HG03045 (cell line): ENCODE results near the gene CHD9.

ENCODE experiments used
- ATAC-seq: cut with Tn5 transposase; IDR thresholded peaks from one replicate; pipeline ENCODE4 v1.9.1; 2021; ENCODE audit warnings: mild to moderate bottlenecking, moderate library complexity; ENCODE audit not compliant: unreplicated experiment

Gene CHD9

DNA sequence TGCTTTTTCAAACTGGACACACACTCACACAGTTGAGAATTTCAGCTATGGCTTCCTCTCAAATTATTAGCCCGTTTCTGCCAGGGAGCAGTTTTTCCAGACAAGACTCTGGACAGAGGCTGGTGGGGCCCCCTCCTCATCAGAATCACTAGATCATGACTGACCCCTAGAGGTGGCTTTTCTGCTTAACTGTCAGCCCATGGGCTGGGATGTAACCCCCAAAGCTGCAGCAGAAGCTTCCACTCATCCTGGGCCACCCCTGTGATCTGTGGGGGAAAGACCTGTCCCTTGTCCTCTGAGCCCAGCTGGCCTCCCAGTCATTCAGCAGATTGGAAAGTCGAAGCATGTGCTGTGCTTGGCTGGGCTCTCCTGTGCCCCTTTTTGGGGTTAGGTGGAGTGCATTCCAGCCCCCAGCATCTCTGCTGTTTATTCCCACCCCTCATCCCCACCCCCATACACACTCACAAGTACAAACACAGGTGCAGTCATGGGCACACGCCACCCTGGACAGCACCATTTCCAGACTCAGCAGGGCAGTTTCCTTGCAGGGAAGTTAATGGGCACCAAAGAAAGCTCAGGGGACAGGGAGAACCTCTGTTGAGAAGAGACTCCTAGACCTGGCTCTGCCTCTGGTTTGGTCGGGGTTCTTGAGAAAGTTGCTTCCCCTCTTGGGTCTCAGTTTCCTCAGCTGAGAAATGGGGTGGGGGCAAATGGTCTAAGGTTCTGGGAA lies 301.9 kb downstream of the CHD9 start:
- no peak for ATAC-seq

DNA sequence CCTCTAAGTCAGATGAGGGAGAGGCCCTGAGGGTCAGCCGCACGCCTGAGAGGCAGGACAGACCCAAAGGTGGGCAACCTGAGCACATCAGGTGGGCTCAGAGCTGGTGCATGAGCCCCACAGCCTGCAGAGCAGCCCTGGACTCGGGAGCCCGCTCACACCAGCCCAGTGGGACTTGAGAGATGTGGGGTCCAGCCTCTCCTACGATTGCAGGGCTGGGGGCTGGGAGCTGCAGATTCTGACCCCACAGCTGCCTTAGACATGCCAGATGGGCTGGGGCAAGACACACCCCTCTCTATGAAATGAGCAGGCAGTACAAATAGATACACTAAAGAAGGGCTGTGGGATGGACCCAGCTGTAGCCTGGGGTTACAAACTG lies 302.4 kb downstream of the CHD9 start:
- ATAC-seq, result no peak

DNA sequence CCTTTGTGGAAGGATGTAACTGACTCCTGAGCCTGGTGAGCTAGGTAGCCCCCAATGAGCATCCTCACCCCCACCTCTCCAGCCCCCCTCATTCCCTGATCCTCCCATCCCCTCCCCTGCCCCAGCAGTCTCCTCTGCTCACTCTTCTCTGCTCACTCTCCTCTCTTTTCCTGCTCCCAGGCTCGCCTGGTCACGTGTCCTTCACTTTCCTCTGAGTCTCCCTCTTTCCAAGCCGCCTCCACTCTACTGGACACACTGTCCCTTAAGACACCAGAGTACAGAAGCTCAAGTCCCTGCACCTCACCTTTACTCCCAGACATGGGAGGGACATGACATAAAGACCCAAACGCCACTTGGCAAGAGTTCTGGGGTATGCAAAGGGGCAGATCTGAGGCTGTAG lies 303.2 kb downstream of the CHD9 start:
- no peak for ATAC-seq

DNA sequence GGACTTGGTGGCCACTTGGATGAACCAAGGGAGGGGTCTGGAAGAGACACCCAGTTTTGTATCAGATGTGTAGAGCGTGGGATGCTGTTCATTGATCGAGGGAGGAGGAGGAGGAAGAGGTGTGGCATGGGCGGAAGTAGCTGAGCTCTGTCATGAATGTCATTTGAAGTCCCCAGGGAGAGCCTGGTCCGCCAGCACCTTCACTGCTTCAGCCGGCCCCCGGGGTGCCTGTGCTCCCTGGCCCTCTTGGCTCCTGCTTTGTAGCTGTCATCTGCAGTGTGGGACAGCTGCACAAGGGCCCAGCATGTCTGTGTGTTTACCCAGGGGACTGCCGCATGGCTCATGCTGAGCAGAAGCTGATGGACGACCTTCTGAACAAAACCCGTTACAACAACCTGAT lies 304.1 kb downstream of the CHD9 start:
- no peak for ATAC-seq

DNA sequence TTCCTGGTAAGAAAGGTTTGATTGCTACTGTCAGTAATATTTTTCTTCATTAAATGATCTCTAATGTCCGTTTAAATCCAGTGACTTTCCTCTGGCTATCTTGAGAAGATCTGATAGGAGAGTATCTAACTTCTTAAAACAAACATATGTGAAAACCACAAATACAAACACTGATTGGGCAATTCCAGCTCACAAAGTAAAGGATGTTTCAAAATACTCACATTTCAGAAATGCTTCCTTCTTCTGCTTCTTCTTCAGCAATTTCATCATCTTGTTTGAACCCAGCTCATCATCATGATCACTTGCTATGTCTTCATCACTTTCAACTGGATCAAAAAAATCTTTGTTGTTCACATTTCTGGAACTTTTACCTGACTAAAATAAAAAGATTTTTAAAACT lies 315.1 kb downstream of the CHD9 start:
- no peak for ATAC-seq

DNA sequence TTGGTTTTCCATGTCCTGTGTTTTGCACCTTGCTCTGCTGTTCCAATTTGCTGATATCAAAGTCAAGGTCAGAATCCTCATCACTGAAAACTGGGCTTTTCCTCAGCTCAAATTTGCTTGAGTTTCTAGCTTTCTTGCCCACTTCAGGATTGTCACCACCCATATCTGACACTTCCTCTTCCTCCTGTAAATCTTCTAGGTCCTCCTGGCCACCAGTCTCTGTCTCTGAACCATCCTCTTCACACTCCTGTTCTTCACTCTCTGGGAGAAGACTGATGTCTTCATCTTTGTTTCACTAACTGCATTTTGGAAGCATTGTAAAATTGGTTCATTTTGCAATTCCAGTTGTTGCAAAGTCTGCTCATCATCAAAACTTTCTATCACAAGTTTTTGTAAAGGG lies 316.0 kb downstream of the CHD9 start:
- ATAC-seq, result no peak

- no peak for ATAC-seq
Measured at GRCh38 chr16:53372992-53373871, 318.4 kb downstream of the CHD9 start.

DNA sequence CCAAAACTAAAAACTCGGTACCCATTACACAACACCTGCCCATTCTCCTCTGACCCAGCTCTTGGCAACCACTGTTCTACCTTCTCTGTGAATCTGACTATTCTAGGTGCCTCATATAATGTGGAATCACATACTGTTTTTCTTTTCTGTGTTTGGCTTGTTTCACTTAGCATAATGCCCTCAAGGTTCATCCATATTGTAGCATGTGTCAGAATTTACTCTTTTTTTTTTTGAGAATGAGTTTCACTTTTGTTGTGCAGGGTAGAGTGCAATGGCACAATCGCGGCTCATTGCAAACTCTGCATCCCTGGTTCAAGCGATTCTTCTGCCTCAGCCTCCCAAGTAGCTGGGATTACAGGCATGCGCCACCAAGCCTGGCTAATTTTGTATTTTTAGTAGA lies 320.0 kb downstream of the CHD9 start:
- ATAC-seq, result no peak

- no peak for ATAC-seq
Measured at GRCh38 chr16:53378138-53378537, 323.3 kb downstream of the CHD9 start.
